Cortex of kidney (tissue), 1 donor: ENCODE measurements around the gene DPP6.
"Not testable (repeated sequence)": the region's sequence is repeated elsewhere in the genome, so short reads cannot be mapped to it uniquely, and the experiment has no call there.

Experiments
- DNase-seq: peaks from one replicate; lab custom pipeline; 2025; lab: John Stamatoyannopoulos, UW

DPP6 gene

GRCh38 chr7:154656618-154657017 lies 604.4 kb downstream of the DPP6 start:
- DNase-seq, result no peak

GRCh38 chr7:154666768-154667167 lies 614.6 kb downstream of the DPP6 start:
- DNase-seq, result no peak

- no peak for DNase-seq
These were observed 620.6 kb downstream of the DPP6 start for GRCh38 chr7:154672659-154673415.

- DNase-seq, result no peak
These were observed 622.0 kb downstream of the DPP6 start for GRCh38 chr7:154674191-154674590.

- no peak for DNase-seq
These were observed 623.4 kb downstream of the DPP6 start for GRCh38 chr7:154675560-154675959.

- DNase-seq, result not testable (repeated sequence)
These were observed 623.8 kb downstream of the DPP6 start for GRCh38 chr7:154676033-154676421.

- no peak for DNase-seq
These were observed 624.4 kb downstream of the DPP6 start for GRCh38 chr7:154676422-154677073.

GRCh38 chr7:154677454-154677853 lies 625.3 kb downstream of the DPP6 start:
- no peak for DNase-seq

- not testable (repeated sequence) for DNase-seq
These were observed 625.9 kb downstream of the DPP6 start for GRCh38 chr7:154678001-154678550.

GRCh38 chr7:154679379-154680053 lies 627.3 kb downstream of the DPP6 start:
- DNase-seq, result no peak

GRCh38 chr7:154680894-154681659 lies 628.9 kb downstream of the DPP6 start:
- DNase-seq, result no peak

- no peak for DNase-seq
These were observed 629.8 kb downstream of the DPP6 start for GRCh38 chr7:154682003-154682402.

- DNase-seq, result no peak
These were observed 632.7 kb downstream of the DPP6 start for GRCh38 chr7:154684666-154685563.

GRCh38 chr7:154685564-154685901 lies 633.3 kb downstream of the DPP6 start:
- DNase-seq, result no peak

GRCh38 chr7:154686305-154686704 lies 634.1 kb downstream of the DPP6 start:
- no peak for DNase-seq

- no peak for DNase-seq
These were observed 636.8 kb downstream of the DPP6 start for GRCh38 chr7:154688952-154689351.

- no peak for DNase-seq
These were observed 638.2 kb downstream of the DPP6 start for GRCh38 chr7:154690411-154690810.

GRCh38 chr7:154693661-154694060 lies 641.5 kb downstream of the DPP6 start:
- no peak for DNase-seq

GRCh38 chr7:154695836-154696235 lies 643.6 kb downstream of the DPP6 start:
- no peak for DNase-seq

- no peak for DNase-seq
These were observed 644.4 kb downstream of the DPP6 start for GRCh38 chr7:154696556-154696955.

GRCh38 chr7:154698726-154699291 lies 646.6 kb downstream of the DPP6 start:
- DNase-seq, result no peak
